Stimulated activated memory B cell treated with anti-CD40 and anti-IgM and Interleukin-4, amounts not matched to agents 10 μg/mL and 1 μg/mL and 100 μg/mL, for 72 hours (primary cell): ENCODE measurements around the gene ARHGAP27.

Experiments used
- ATAC-seq: fragments of 150-1000 bp; cut with Tn5 transposase; 2 replicates; pipeline ENCODE4 v1.10.0; 2021
- H3K27ac Mint-ChIP-seq: one replicate; pipeline ENCODE4 v1.8.0; 2022; ENCODE audit warnings: mild to moderate bottlenecking, mixed read lengths
- H3K27me3 Mint-ChIP-seq: one replicate; pipeline ENCODE4 v1.8.0; 2022; ENCODE audit warnings: mixed read lengths
- H3K36me3 Mint-ChIP-seq: one replicate; pipeline ENCODE4 v1.8.0; 2022; ENCODE audit warnings: mixed read lengths
- H3K4me1 Mint-ChIP-seq: one replicate; pipeline ENCODE4 v1.8.0; 2022; ENCODE audit warnings: mixed read lengths
- H3K4me3 Mint-ChIP-seq: one replicate; pipeline ENCODE4 v1.8.0; 2022; ENCODE audit warnings: mild to moderate bottlenecking, moderate library complexity, mixed read lengths
- H3K9me3 Mint-ChIP-seq: one replicate; pipeline ENCODE4 v1.8.0; 2022; ENCODE audit warnings: mixed read lengths

The ARHGAP27 gene

GRCh38 chr17:45440161-45440778 is 7.6 kb upstream of the ARHGAP27 start:
- peak overlapping the region; percentile 22 for H3K27ac Mint-ChIP-seq
- H3K4me1 Mint-ChIP-seq = peaks cover 31% of the 10 kb centered on the region
- no peak for ATAC-seq
- H3K9me3 Mint-ChIP-seq = no peaks in the 10 kb centered on the region
- H3K27me3 Mint-ChIP-seq = no peaks in the 10 kb centered on the region
- no peak overlapping the region for H3K4me3 Mint-ChIP-seq
- H3K36me3 Mint-ChIP-seq = peaks cover 26% of the 10 kb centered on the region

- no peak overlapping the region for H3K4me3 Mint-ChIP-seq
- no peak for ATAC-seq
- peaks cover 15% of the 10 kb centered on the region for H3K36me3 Mint-ChIP-seq
- H3K27ac Mint-ChIP-seq = no peak overlapping the region
- no peaks in the 10 kb centered on the region for H3K9me3 Mint-ChIP-seq
- H3K4me1 Mint-ChIP-seq = peaks cover 33% of the 10 kb centered on the region
- H3K27me3 Mint-ChIP-seq = no peaks in the 10 kb centered on the region
These were observed 6.4 kb upstream of the ARHGAP27 start for GRCh38 chr17:45438931-45439610.

- H3K9me3 Mint-ChIP-seq = no peaks in the 10 kb centered on the region
- H3K4me3 Mint-ChIP-seq = no peak overlapping the region
- H3K27me3 Mint-ChIP-seq = no peaks in the 10 kb centered on the region
- H3K36me3 Mint-ChIP-seq = peaks cover 14% of the 10 kb centered on the region
- H3K27ac Mint-ChIP-seq = no peak overlapping the region
- ATAC-seq = no peak
- peaks cover 33% of the 10 kb centered on the region for H3K4me1 Mint-ChIP-seq
These were observed 5.0 kb upstream of the ARHGAP27 start for GRCh38 chr17:45437465-45438283.

- H3K27me3 Mint-ChIP-seq = no peaks in the 10 kb centered on the region
- no peaks in the 10 kb centered on the region for H3K9me3 Mint-ChIP-seq
- no peak overlapping the region for H3K27ac Mint-ChIP-seq
- no peak for ATAC-seq
- peaks cover 14% of the 10 kb centered on the region for H3K36me3 Mint-ChIP-seq
- H3K4me1 Mint-ChIP-seq = peaks cover 32% of the 10 kb centered on the region
- no peak overlapping the region for H3K4me3 Mint-ChIP-seq
These were observed 4.2 kb upstream of the ARHGAP27 start for GRCh38 chr17:45436625-45437464.

- no peaks in the 10 kb centered on the region for H3K27me3 Mint-ChIP-seq
- H3K36me3 Mint-ChIP-seq = peaks cover 14% of the 10 kb centered on the region
- no peaks in the 10 kb centered on the region for H3K9me3 Mint-ChIP-seq
- peaks cover 30% of the 10 kb centered on the region for H3K4me1 Mint-ChIP-seq
- no peak overlapping the region for H3K4me3 Mint-ChIP-seq
- H3K27ac Mint-ChIP-seq = no peak overlapping the region
- no peak for ATAC-seq
These were observed 3.5 kb upstream of the ARHGAP27 start for GRCh38 chr17:45436161-45436560.

GRCh38 chr17:45435481-45435880 is 2.8 kb upstream of the ARHGAP27 start:
- Mint-ChIP-seq H3K4me1 (peaks cover 30% of the 10 kb centered on the region), H3K36me3 (peaks cover 14% of the 10 kb centered on the region), H3K27ac (peak overlapping the region; percentile 37), H3K4me3 (no peak overlapping the region), H3K27me3 (no peaks in the 10 kb centered on the region), H3K9me3 (no peaks in the 10 kb centered on the region)
- no peak for ATAC-seq

- H3K9me3 Mint-ChIP-seq = no peaks in the 10 kb centered on the region
- H3K4me1 Mint-ChIP-seq = peaks cover 36% of the 10 kb centered on the region
- ATAC-seq = no peak
- H3K4me3 Mint-ChIP-seq = peak overlapping the region; percentile 61
- peaks cover 14% of the 10 kb centered on the region for H3K36me3 Mint-ChIP-seq
- no peaks in the 10 kb centered on the region for H3K27me3 Mint-ChIP-seq
- H3K27ac Mint-ChIP-seq = no peak overlapping the region
These were observed 477 bp upstream of the ARHGAP27 start for GRCh38 chr17:45433159-45433535.

GRCh38 chr17:45431531-45432404 is 902 bp downstream of the ARHGAP27 start:
- H3K27ac Mint-ChIP-seq = peak overlapping the region; percentile 76
- peak; percentile 64 for ATAC-seq
- no peaks in the 10 kb centered on the region for H3K9me3 Mint-ChIP-seq
- peak overlapping the region; percentile 84 for H3K4me3 Mint-ChIP-seq
- peaks cover 47% of the 10 kb centered on the region for H3K4me1 Mint-ChIP-seq
- no peaks in the 10 kb centered on the region for H3K27me3 Mint-ChIP-seq
- H3K36me3 Mint-ChIP-seq = peaks cover 3% of the 10 kb centered on the region

GRCh38 chr17:45430738-45431530 is 1.7 kb downstream of the ARHGAP27 start:
- no peaks in the 10 kb centered on the region for H3K27me3 Mint-ChIP-seq
- H3K9me3 Mint-ChIP-seq = no peaks in the 10 kb centered on the region
- H3K4me1 Mint-ChIP-seq = peaks cover 52% of the 10 kb centered on the region
- peak overlapping the region; percentile 84 for H3K4me3 Mint-ChIP-seq
- H3K27ac Mint-ChIP-seq = peak overlapping the region; percentile 76
- peak; percentile 55 for ATAC-seq
- no peaks in the 10 kb centered on the region for H3K36me3 Mint-ChIP-seq

- H3K27ac Mint-ChIP-seq = no peak overlapping the region
These were observed 2.5 kb downstream of the ARHGAP27 start for GRCh38 chr17:45430006-45430737.

GRCh38 chr17:45429339-45430005 is 3.2 kb downstream of the ARHGAP27 start:
- no peak for ATAC-seq
- Mint-ChIP-seq H3K4me1 (peaks cover 45% of the 10 kb centered on the region), H3K9me3 (no peaks in the 10 kb centered on the region), H3K4me3 (peak overlapping the region; percentile 77), H3K27ac (peak overlapping the region; percentile 84), H3K36me3 (no peaks in the 10 kb centered on the region), H3K27me3 (no peaks in the 10 kb centered on the region)

More at GRCh38 chr17:45430006-45430737, 2.5 kb downstream of the ARHGAP27 start:
- H3K27me3 Mint-ChIP-seq = no peaks in the 10 kb centered on the region
- peaks cover 46% of the 10 kb centered on the region for H3K4me1 Mint-ChIP-seq
- H3K36me3 Mint-ChIP-seq = no peaks in the 10 kb centered on the region
- ATAC-seq = no peak
- no peaks in the 10 kb centered on the region for H3K9me3 Mint-ChIP-seq
- H3K4me3 Mint-ChIP-seq = peak overlapping the region; percentile 84

- Mint-ChIP-seq H3K4me3 (peak overlapping the region; percentile 77), H3K27me3 (no peaks in the 10 kb centered on the region), H3K9me3 (no peaks in the 10 kb centered on the region), H3K36me3 (no peaks in the 10 kb centered on the region), H3K27ac (peak overlapping the region; percentile 84), H3K4me1 (peaks cover 45% of the 10 kb centered on the region)
- ATAC-seq = peak; percentile 17
These were observed 3.7 kb downstream of the ARHGAP27 start for GRCh38 chr17:45428931-45429338.
